CD14-positive monocyte (primary cell): Measurements from ENCODE around the gene CTTNBP2. TPM values are rescaled to one million over a fixed set of nuclear protein-coding genes. Genes with fewer than 3 reads are reported as not detected.

Source experiments
- DNase-seq, 3 donors: peaks; one replicate each; pipeline ENCODE4 v3.0.0-alpha.2; 2011 to 2022
- H2AFZ ChIP-seq: 2 replicates; pipeline ENCODE4 v1.6.0; 2012; ENCODE audit warnings: mild to moderate bottlenecking, low read depth, low read length, inconsistent platforms; ENCODE audit not compliant: insufficient read depth, poor library complexity, severe bottlenecking
- H3K27ac ChIP-seq, 2 donors: 1 replicate in 1 of 2; 2 replicates in 1 of 2; pipeline ENCODE4 v1.5.1; 2012 to 2013; ENCODE audit warnings: low read length in 2 of 2, control low read depth in 1 of 2, inconsistent platforms in 1 of 2, low read depth in 1 of 2, mild to moderate bottlenecking in 1 of 2
- H3K27me3 ChIP-seq, 2 donors: one replicate each; pipeline versions ENCODE4 v1.6.0 to v1.6.1; 2011 to 2013; ENCODE audit warnings: low read length in 2 of 2; ENCODE audit not compliant: control insufficient read depth in 2 of 2, insufficient read depth in 2 of 2
- H3K36me3 ChIP-seq, 2 donors: replicated peaks in 1 of 2; 1 replicate in 1 of 2; 2 replicates in 1 of 2; pipeline versions ENCODE4 v1.5.1 to v1.6.1; 2012 to 2013; ENCODE audit warnings: low read length in 2 of 2, control low read depth in 1 of 2, inconsistent platforms in 1 of 2, mild to moderate bottlenecking in 1 of 2; ENCODE audit not compliant: insufficient read depth in 2 of 2, control insufficient read depth in 1 of 2
- H3K4me1 ChIP-seq, 2 donors: 1 replicate in 1 of 2; 2 replicates in 1 of 2; pipeline versions ENCODE4 v1.5.1 to v1.6.1; 2012 to 2013; ENCODE audit warnings: low read length in 2 of 2, control low read depth in 1 of 2, inconsistent platforms in 1 of 2, mild to moderate bottlenecking in 1 of 2, moderate library complexity in 1 of 2; ENCODE audit not compliant: insufficient read depth in 2 of 2, control insufficient read depth in 1 of 2
- H3K4me2 ChIP-seq: replicated peaks from 2 replicates; pipeline ENCODE3; 2012; ENCODE audit warnings: low read length, moderate library complexity, mild to moderate bottlenecking; ENCODE audit not compliant: poor library complexity, severe bottlenecking; ENCODE audit errors: extremely low read depth
- H3K4me3 ChIP-seq, 3 experiments: fragments of 200-600 bp in 1 of 3; sonication (generic) in 1 of 3; replicated peaks in 1 of 3; 1 replicate in 2 of 3; 2 replicates in 1 of 3; pipeline ENCODE4 v1.5.1; 2011 to 2013; ENCODE audit warnings: low read length in 3 of 3, mild to moderate bottlenecking in 3 of 3, control low read depth in 2 of 3, low read depth in 2 of 3, inconsistent platforms in 1 of 3, moderate library complexity in 1 of 3
- H3K79me2 ChIP-seq: 2 replicates; pipeline ENCODE4 v1.6.0; 2012; ENCODE audit warnings: mild to moderate bottlenecking, control low read depth, inconsistent platforms, low read length, moderate library complexity; ENCODE audit not compliant: insufficient read depth
- H3K9ac ChIP-seq: 2 replicates; pipeline ENCODE4 v1.6.0; 2017; ENCODE audit warnings: low read length, mild to moderate bottlenecking; ENCODE audit not compliant: insufficient read depth, poor library complexity, severe bottlenecking
- H3K9me3 ChIP-seq, 2 donors: replicated peaks in 1 of 2; 1 replicate in 1 of 2; 2 replicates in 1 of 2; pipeline versions ENCODE4 v1.5.1 to v1.6.1; 2012 to 2013; ENCODE audit warnings: low read length in 2 of 2, control low read depth in 1 of 2; ENCODE audit not compliant: control insufficient read depth in 1 of 2, insufficient read depth in 1 of 2
- H4K20me1 ChIP-seq: 2 replicates; pipeline ENCODE4 v1.6.0; 2012; ENCODE audit warnings: mild to moderate bottlenecking, low read length, control low read depth, moderate library complexity; ENCODE audit not compliant: insufficient read depth
- H3K27ac Mint-ChIP-seq, 7 donors: one replicate each; pipeline ENCODE4 v1.8.0; 2020; ENCODE audit warnings: mild to moderate bottlenecking in 7 of 7, mixed read lengths in 7 of 7, moderate library complexity in 6 of 7, inconsistent platforms in 2 of 7
- H3K27me3 Mint-ChIP-seq, 3 donors: one replicate each; pipeline ENCODE4 v1.8.0; 2021 to 2022; ENCODE audit warnings: low read depth in 3 of 3, mild to moderate bottlenecking in 3 of 3, mixed read lengths in 3 of 3, moderate library complexity in 3 of 3, inconsistent platforms in 1 of 3
- H3K36me3 Mint-ChIP-seq, 2 donors: one replicate each; pipeline ENCODE4 v1.8.0; 2020; ENCODE audit warnings: mixed read lengths in 2 of 2, inconsistent platforms in 1 of 2, mild to moderate bottlenecking in 1 of 2
- H3K4me1 Mint-ChIP-seq: one replicate; pipeline ENCODE4 v1.8.0; 2020; ENCODE audit warnings: mild to moderate bottlenecking, mixed read lengths
- H3K4me3 Mint-ChIP-seq, 2 donors: one replicate each; pipeline ENCODE4 v1.8.0; 2020; ENCODE audit warnings: mild to moderate bottlenecking in 2 of 2, mixed read lengths in 2 of 2, moderate library complexity in 1 of 2
- H3K9me3 Mint-ChIP-seq, 7 donors: one replicate each; pipeline ENCODE4 v1.8.0; 2020 to 2022; ENCODE audit warnings: mixed read lengths in 7 of 7, mild to moderate bottlenecking in 6 of 7, moderate library complexity in 6 of 7, inconsistent platforms in 2 of 7
- CTCF ChIP-seq: fragments of 200-600 bp; IDR thresholded peaks from one replicate; pipeline ENCODE4 v1.8.0; 2022; ENCODE audit warnings: antibody characterized with exemption, mild to moderate bottlenecking
- WGBS: methylation state at CpG from one replicate; pipeline ENCODE4 v1.1.5; 2013; ENCODE audit warnings: missing lambda C conversion rate; ENCODE audit not compliant: insufficient coverage; 5-methylcytosine and 5-hydroxymethylcytosine counted together
- intact Hi-C, 2 donors: fragments of 100-400 bp; cut with micrococcal nuclease; formaldehyde crosslinking; loops; one replicate each; pipeline versions ENCODE4 v1.15.0 to v1.15.1; 2023
- polyA plus RNA-seq, 3 donors: library from polyadenylated mRNA; depleted of rRNA in 1 of 3; unstranded in 2 of 3; stranded (reverse) in 1 of 3; fragments of 300-500 nt in 2 of 3; fragments of >200 nt in 1 of 3; fragmentation: Illumina TruSeq in 2 of 3; gene quantifications; 1 replicate in 2 of 3; 2 replicates in 1 of 3; pipeline ENCODE4 v1.2.3, GENCODE V29; 2012 to 2021

The CTTNBP2 gene
- polyA plus RNA-seq, 3 donors, result 0.38 to 1.4 TPM; not detected in 1

DNA sequence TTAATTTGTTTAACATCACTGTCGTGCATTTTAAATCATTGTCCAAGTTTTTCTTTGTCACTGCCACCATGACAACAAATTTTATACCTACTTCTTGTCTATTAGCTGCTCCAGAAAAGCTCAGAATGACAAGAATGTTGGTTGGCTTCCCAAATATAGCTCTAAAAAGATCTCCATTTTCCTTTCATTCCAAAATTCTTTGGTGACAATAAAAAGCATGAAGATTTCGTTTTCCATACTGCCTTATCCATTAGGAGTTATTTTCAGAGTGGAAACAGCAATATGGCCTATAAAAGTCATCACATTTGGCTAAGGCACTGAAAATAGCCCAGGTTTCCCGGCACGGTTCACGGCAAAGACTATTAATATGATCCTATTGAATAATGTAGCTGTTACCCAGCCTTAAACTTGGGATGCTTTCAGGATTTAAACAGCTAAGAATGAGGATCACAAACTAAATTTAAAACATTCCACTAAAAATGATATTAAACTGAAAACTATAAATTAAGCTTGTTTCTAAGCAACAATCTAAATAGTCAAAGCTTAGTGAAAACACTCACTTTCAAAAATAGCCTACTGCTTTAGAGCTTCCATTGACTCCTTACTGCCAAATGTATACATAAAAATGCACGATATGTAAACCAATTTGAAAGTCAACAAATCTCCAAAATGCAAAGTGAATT is 2.7 kb downstream of the CTTNBP2 start:
- H2AFZ ChIP-seq, result no peak overlapping the region
- H3K4me1 ChIP-seq, result peaks cover 13 to 19% of the 10 kb centered on the region in 2 donors
- Mint-ChIP-seq H3K36me3 (peaks cover 3 to 7% of the 10 kb centered on the region in 2 donors), H3K27ac (no peak overlapping the region), H3K4me1 (peaks cover 19% of the 10 kb centered on the region), H3K4me3 (peak overlapping the region in 1 of 2 donors; percentile 36), H3K27me3 (peaks cover 51 to 70% (median 65%) of the 10 kb centered on the region in 3 donors), H3K9me3 (peaks cover 0 to 15% (median 4%) of the 10 kb centered on the region in 7 donors)
- no peak overlapping the region for H3K4me3 ChIP-seq
- no peak for TF ChIP-seq CTCF
- H4K20me1 ChIP-seq, result no peaks in the 10 kb centered on the region
- intact Hi-C loops, result no loop called here
- peaks cover 65 to 70% of the 10 kb centered on the region in 2 donors for H3K27me3 ChIP-seq
- no peaks in the 10 kb centered on the region for H3K36me3 ChIP-seq
- 88% methylated on average over 1 of the region's 6 CpGs for WGBS
- H3K27ac ChIP-seq, result no peak overlapping the region
- H3K79me2 ChIP-seq, result no peaks in the 10 kb centered on the region
- H3K9ac ChIP-seq, result no peak overlapping the region
- H3K4me2 ChIP-seq, result no peak overlapping the region
- no peak for DNase-seq
- H3K9me3 ChIP-seq, result peaks cover 0 to 9% of the 10 kb centered on the region in 2 donors

GRCh38 chr7:117869374-117869773 is 3.9 kb downstream of the CTTNBP2 start:
- Mint-ChIP-seq H3K27me3 (peaks cover 41 to 66% (median 54%) of the 10 kb centered on the region in 3 donors), H3K27ac (no peak overlapping the region), H3K36me3 (peaks cover 1 to 6% of the 10 kb centered on the region in 2 donors), H3K4me3 (peak overlapping the region in 1 of 2 donors; percentile 47), H3K9me3 (peaks cover 0 to 15% (median 4%) of the 10 kb centered on the region in 7 donors), H3K4me1 (peaks cover 17% of the 10 kb centered on the region)
- no peak for TF ChIP-seq CTCF
- Histone ChIP-seq H3K27ac (no peak overlapping the region), H3K4me3 (no peak overlapping the region), H3K4me2 (no peak overlapping the region), H3K79me2 (no peaks in the 10 kb centered on the region), H3K9me3 (peaks cover 0 to 9% of the 10 kb centered on the region in 2 donors), H4K20me1 (no peaks in the 10 kb centered on the region), H3K4me1 (peaks cover 11 to 19% of the 10 kb centered on the region in 2 donors), H3K36me3 (no peaks in the 10 kb centered on the region), H2AFZ (no peak overlapping the region), H3K27me3 (peaks cover 56 to 60% of the 10 kb centered on the region in 2 donors), H3K9ac (no peak overlapping the region)
- WGBS, result 33% methylated on average over 1 of the region's 2 CpGs
- no peak for DNase-seq
- intact Hi-C loops, result no loop called here
